NCI-H748 (cell line): Measurements from ENCODE around the gene MYORG.

Source experiments
- DNase-seq: peaks from one replicate; lab custom pipeline; 2025; ENCODE audit not compliant: unreplicated experiment; lab: John Stamatoyannopoulos, UW

MYORG gene

GRCh38 chr9:34334916-34335315 lies 41.8 kb downstream of the MYORG start:
- DNase-seq = no peak

- DNase-seq = no peak
Measured at GRCh38 chr9:34334337-34334824, 42.3 kb downstream of the MYORG start.

GRCh38 chr9:34333836-34334235 lies 42.9 kb downstream of the MYORG start:
- DNase-seq = no peak

GRCh38 chr9:34332076-34332964 lies 44.4 kb downstream of the MYORG start:
- DNase-seq = peak; percentile 54

DNA sequence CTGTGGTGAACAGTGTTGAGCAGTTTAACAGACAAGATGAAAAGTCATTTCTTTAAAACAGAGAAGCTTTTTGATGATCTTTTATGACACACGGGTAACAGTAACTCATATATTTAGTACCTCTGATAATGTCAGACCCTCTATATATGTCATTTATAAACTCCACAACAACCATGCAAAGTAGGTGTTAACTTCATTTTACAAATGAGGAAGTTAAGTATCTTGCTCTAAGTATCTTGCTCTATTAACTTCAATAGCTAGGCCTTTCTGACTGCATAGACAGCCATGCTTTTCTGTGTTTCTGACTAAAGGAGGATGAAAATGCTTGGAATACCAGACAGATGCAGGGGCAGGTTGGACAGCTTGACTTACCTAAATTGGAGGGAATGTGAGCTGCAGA lies 45.5 kb downstream of the MYORG start:
- no peak for DNase-seq

DNA sequence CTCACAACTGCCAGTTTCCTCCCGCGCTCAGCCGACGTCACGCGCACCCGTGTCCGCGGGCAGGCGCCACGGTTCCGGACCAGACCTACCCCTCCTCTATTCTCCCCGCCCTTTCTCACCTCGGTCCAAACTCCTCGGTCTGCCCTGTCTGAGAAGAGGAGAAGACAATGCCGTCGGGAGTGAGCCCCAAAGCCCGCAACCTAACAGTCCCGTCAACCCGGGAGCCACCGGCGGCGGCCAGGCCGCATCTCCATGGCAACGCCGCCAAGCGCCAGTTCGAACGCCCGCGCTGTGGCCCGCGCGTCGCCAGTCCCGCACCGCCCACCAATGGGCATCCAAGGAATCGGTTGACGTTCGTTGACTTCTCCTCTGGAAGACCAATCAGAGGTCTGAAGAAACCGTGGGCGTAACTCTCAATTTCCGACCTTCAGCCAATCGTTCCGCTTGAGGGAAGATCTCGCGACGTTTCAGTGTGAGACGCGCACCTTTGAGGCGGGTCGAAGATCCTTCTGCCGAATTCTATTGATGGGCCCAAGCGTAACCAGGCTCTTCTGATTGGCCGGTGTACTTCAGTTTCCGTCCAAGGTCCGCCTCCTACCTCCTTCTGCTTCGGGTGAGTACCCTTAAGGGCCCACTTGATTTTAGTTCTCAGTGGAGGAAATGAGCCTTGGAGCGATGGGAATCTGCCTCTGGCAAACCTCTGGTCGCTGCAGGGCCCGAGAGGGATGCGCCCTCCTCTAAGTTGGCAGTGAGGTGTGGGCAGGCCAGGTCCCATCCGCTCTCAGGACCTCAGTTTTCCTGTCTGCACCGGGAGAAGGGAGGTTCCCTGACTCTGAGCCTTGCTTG lies 47.5 kb downstream of the MYORG start, which contains the start of the genes KIF24 and NUDT2:
Gene KIF24 (minus strand): TSS at position 282 of the 846 bp plus-strand sequence. CDS start 17,922 bp downstream, outside the sequence.
Gene NUDT2 (plus strand): TSS at position 583 of the 846 bp plus-strand sequence. CDS start 9,471 bp downstream, outside the sequence.
- peak; percentile 100 for DNase-seq

- peak; percentile 76 for DNase-seq
Measured at GRCh38 chr9:34328500-34328986, 48.2 kb downstream of the MYORG start.

DNA sequence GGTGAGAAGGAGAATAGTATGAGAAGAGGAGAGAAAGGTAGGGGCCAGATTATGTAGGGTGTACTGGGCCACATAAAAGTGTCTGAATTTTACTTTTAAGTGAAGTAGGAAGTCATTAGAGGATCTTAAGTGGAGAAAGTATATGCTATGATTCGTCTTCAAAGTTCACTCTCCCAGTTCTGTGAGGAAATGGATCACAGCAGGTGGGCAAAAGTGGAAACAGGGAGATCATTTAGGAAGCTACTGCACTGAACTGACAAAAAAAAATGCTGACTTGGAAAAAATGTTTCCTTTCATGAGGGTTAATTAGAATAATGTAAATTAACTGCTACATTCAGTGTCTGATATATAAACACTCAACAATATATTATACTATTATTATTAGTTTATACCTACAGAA lies 50.0 kb downstream of the MYORG start:
- DNase-seq = no peak

GRCh38 chr9:34322899-34323591 lies 53.7 kb downstream of the MYORG start:
- no peak for DNase-seq

DNA sequence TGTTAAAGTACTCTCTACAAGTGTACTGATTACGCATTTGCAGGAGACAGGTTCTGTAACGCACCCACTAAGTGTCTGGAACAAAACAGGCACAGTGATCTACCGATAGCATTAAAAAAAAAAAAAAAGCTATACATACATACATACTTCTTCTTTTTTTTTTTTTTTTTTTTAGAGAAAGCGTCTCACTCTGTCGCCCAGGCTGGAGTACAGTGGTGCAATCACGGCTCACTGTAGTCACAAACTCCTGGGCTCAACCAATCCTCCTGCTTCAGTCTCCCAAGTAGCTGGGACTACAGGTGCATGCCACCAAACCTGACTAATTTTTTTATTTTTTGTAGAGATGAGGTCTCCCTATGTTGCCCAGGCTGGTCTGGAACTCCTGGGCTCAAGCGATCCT lies 55.2 kb downstream of the MYORG start:
- no peak for DNase-seq

DNA sequence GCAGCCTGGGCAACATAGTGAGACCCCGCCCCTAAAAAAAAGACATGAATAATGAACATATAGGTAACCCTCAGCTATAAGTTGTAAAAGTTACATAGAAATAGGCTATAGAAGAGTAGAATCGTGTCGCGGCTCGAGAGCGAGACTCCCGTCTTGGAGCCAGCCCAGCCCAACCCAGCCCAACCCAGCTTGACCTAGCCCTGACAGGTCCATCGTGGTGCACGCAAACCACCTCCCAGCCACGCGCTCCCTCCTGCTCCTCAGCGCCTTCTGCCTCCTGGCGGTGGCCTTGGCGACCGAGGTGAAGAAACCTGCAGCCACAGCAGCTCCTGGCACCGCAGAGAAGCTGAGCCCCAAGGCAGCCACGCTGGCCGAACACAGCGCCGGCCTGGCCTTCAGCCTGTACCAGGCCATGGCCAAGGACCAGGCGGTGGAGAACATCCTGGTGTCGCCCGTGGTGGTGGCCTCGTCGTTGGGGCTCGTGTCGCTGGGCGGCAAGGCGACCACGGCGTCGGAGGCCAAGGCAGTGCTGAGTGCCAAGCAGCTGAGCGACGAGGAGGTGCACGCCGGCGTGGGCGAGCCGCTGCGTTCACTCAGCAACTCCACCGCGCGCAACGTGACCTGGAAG lies 58.4 kb downstream of the MYORG start:
- no peak for DNase-seq

DNA sequence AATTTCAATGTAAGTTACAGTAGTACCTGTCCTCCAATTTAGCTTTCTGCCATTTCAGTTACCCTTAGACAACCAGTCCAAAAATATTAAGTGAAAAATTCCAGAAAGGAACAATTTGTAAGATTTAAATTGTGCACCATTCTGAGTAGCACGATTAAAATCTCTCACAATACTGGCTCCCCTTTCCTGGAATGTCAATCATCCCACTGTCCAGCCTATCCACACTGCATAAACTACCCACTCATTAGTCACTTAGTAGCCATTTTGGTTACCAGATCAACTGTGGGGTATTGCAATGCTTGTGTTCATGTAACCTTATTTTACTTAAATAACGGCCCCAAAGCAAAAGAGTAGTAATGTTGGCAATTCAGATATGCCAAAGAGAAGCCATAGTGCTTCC lies 59.3 kb downstream of the MYORG start:
- DNase-seq = no peak
